Measurements from ENCODE around the gene KLF1. TPM values are rescaled to one million over a fixed set of nuclear protein-coding genes. Genes with fewer than 3 reads are reported as not detected.
A peak's percentile ranks its signal among the peaks of the same experiment; 100 is the strongest.

The KLF1 gene
- total and polyA plus RNA-seq, 10 of the 15 experiments (the other 5 are each of a cell fraction or from before 2014, with no cell fraction given): 0.04 to 0.38 (median 0.08) TPM; not detected in 3

DNA sequence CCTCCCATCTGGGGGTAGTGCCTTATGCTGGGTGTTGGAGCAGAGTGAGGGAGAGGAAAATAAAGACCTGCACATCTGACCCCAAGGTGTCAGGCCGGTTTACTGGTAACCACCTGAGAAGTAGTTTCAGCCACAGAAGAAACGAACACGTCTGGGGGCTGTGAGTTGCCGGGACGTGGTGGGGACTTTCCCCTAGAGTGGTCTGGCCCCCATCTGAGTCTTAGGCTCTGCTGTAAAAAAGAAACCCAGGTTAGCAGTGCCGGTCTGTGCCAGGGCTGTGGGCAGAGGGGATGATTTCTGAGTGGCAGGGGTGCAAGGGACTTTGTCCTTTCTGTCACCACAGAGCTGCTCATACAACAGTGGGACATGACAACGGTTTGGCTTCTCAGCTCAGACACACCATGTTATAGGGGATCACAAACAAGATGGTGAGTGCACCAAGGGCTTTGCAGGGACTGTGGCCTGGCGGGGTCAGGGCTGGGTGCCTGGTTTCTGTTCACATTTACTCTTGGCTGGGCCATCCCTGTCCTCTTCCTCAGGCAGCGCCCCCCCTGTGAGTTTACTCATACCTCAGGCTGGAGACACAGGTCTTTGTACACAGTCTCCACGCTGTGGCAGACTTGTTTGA, 13.0 kb upstream of the KLF1 start (continued):
- TF ChIP-seq, protein P1, sequence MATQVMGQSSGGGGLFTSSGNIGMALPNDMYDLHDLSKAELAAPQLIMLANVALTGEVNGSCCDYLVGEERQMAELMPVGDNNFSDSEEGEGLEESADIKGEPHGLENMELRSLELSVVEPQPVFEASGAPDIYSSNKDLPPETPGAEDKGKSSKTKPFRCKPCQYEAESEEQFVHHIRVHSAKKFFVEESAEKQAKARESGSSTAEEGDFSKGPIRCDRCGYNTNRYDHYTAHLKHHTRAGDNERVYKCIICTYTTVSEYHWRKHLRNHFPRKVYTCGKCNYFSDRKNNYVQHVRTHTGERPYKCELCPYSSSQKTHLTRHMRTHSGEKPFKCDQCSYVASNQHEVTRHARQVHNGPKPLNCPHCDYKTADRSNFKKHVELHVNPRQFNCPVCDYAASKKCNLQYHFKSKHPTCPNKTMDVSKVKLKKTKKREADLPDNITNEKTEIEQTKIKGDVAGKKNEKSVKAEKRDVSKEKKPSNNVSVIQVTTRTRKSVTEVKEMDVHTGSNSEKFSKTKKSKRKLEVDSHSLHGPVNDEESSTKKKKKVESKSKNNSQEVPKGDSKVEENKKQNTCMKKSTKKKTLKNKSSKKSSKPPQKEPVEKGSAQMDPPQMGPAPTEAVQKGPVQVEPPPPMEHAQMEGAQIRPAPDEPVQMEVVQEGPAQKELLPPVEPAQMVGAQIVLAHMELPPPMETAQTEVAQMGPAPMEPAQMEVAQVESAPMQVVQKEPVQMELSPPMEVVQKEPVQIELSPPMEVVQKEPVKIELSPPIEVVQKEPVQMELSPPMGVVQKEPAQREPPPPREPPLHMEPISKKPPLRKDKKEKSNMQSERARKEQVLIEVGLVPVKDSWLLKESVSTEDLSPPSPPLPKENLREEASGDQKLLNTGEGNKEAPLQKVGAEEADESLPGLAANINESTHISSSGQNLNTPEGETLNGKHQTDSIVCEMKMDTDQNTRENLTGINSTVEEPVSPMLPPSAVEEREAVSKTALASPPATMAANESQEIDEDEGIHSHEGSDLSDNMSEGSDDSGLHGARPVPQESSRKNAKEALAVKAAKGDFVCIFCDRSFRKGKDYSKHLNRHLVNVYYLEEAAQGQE (IDR thresholded peaks at IDR 0.05; ENCODE audit: low read depth, low read length): no peak
- TF ChIP-seq, protein P2, sequence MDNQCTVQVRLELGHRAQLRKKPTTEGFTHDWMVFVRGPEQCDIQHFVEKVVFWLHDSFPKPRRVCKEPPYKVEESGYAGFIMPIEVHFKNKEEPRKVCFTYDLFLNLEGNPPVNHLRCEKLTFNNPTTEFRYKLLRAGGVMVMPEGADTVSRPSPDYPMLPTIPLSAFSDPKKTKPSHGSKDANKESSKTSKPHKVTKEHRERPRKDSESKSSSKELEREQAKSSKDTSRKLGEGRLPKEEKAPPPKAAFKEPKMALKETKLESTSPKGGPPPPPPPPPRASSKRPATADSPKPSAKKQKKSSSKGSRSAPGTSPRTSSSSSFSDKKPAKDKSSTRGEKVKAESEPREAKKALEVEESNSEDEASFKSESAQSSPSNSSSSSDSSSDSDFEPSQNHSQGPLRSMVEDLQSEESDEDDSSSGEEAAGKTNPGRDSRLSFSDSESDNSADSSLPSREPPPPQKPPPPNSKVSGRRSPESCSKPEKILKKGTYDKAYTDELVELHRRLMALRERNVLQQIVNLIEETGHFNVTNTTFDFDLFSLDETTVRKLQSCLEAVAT (IDR thresholded peaks at IDR 0.05): peak; percentile 88
- TF ChIP-seq ZSCAN29 (IDR thresholded peaks at IDR 0.05) (no peak), TBL1XR1 (IDR thresholded peaks at IDR 0.05; ENCODE audit: low read depth, low read length) (peak; percentile 84; the same call in 1 of the 2 replicates), ZBED1 (IDR thresholded peaks at IDR 0.05; ENCODE audit: borderline replicate concordance) (no peak), SP1 (IDR thresholded peaks at IDR 0.05; ENCODE audit: low read depth, low read length) (peak; percentile 29), CHD1 (IDR thresholded peaks at IDR 0.05; ENCODE audit: low read depth, low read length) (no peak), TCF12 (IDR thresholded peaks at IDR 0.05; ENCODE audit: low read depth, low read length) (peak; percentile 49; the same call in 1 of the 2 replicates), TAF1 (IDR thresholded peaks at IDR 0.05; ENCODE audit: borderline replicate concordance, low read depth, low read length) (no peak), ZNF274 (IDR thresholded peaks at IDR 0.05; ENCODE audit: insufficient read depth, insufficient read length) (no peak), DPF2 (IDR thresholded peaks at IDR 0.05) (peak; percentile 91), NR2C2 (IDR thresholded peaks at IDR 0.05; ENCODE audit: borderline replicate concordance, control insufficient read depth, insufficient read length, low read depth) (no peak), BHLHE40 (IDR thresholded peaks at IDR 0.05; ENCODE audit: borderline replicate concordance in 1 of 2, low read depth in 2 of 2, low read length in 1 of 2) (peak; percentile 73 to 75; a peak in 3 of 4 replicates), SRF (IDR thresholded peaks at IDR 0.05; ENCODE audit: low read depth in 2 of 2, low read length in 2 of 2) (no peak), FOS (IDR thresholded peaks at IDR 0.05; ENCODE audit: borderline replicate concordance, extremely low read depth, insufficient read length) (no peak), JUNB (IDR thresholded peaks at IDR 0.05) (no peak), CBFB (IDR thresholded peaks at IDR 0.05; ENCODE audit: low read depth) (peak; percentile 52; the same call in 1 of the 2 replicates), PAX8 (IDR thresholded peaks at IDR 0.05) (no peak), RB1 (IDR thresholded peaks at IDR 0.05; ENCODE audit: borderline replicate concordance) (no peak), KDM1A (IDR thresholded peaks at IDR 0.05; ENCODE audit: borderline replicate concordance) (no peak)
- TF ChIP-seq, protein P3, sequence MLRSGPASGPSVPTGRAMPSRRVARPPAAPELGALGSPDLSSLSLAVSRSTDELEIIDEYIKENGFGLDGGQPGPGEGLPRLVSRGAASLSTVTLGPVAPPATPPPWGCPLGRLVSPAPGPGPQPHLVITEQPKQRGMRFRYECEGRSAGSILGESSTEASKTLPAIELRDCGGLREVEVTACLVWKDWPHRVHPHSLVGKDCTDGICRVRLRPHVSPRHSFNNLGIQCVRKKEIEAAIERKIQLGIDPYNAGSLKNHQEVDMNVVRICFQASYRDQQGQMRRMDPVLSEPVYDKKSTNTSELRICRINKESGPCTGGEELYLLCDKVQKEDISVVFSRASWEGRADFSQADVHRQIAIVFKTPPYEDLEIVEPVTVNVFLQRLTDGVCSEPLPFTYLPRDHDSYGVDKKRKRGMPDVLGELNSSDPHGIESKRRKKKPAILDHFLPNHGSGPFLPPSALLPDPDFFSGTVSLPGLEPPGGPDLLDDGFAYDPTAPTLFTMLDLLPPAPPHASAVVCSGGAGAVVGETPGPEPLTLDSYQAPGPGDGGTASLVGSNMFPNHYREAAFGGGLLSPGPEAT (IDR thresholded peaks at IDR 0.05; ENCODE audit: low read depth): peak; percentile 82
- TF ChIP-seq, protein P4, sequence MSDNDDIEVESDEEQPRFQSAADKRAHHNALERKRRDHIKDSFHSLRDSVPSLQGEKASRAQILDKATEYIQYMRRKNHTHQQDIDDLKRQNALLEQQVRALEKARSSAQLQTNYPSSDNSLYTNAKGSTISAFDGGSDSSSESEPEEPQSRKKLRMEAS (IDR thresholded peaks at IDR 0.05; ENCODE audit: low read depth, low read length): no peak
